HepG2 (cell line): ENCODE data around the gene TNFAIP2. TPM values are rescaled to one million over a fixed set of nuclear protein-coding genes. Genes with fewer than 3 reads are reported as not detected.

Experiments used
- ATAC-seq: fragments of 200-7000 bp; cut with Tn5 transposase; 3 replicates; pipeline ENCODE4 v1.9.1; 2020; ENCODE audit warnings: mild to moderate bottlenecking, moderate library complexity
- BruUV-seq: library from RNA; stranded (reverse); fragments of 400-500 nt; replicated peaks from 2 replicates; lab custom pipeline; 2021; lab: Mats Ljungman, UMichigan
- CTCF ChIA-PET: fragments of 300-600 bp; formaldehyde crosslinking; extraction: SDS; loops from one replicate; lab custom pipeline; 2021; ENCODE audit warnings: low total read pairs, inconsistent platforms, low intra/inter-chr PET ratio; lab: Yijun Ruan, JAX
- POLR2A ChIA-PET: fragments of 350-600 bp; sonication (Branson Sonifier 250); formaldehyde crosslinking; loops from one replicate; lab custom pipeline; 2020; ENCODE audit warnings: antibody characterized with exemption, inconsistent platforms; lab: Yijun Ruan, JAX
- DNase-seq: peaks from one replicate; pipeline ENCODE4 v3.0.0-alpha.2; 2015; ENCODE audit warnings: low spot score
- FAIRE-seq: peaks from 3 replicates; lab custom pipeline; 2011; peaks lifted over from hg19 to GRCh38; lab: Jason Lieb, UNC
- H2AFZ ChIP-seq: one replicate; pipeline ENCODE4 v1.6.1; 2011; ENCODE audit warnings: low read length, inconsistent platforms
- H3K27ac ChIP-seq: fragments of 300-600 bp; 3 replicates; pipeline ENCODE4 v1.8.0; 2011; ENCODE audit warnings: mixed run types, mild to moderate bottlenecking, mixed read lengths, low read length, inconsistent platforms; ENCODE audit not compliant: insufficient read depth; ENCODE audit errors: extremely low read length
- H3K27me3 ChIP-seq, 2 experiments: fragments of 200-600 bp in 1 of 2; 2 replicates in 1 of 2; 3 replicates in 1 of 2; pipeline versions ENCODE4 v1.6.0 to v1.8.0; 2011; ENCODE audit warnings: low read length in 2 of 2, mild to moderate bottlenecking in 2 of 2, moderate library complexity in 2 of 2, inconsistent platforms in 1 of 2; ENCODE audit not compliant: insufficient read depth in 2 of 2, control insufficient read depth in 1 of 2
- H3K36me3 ChIP-seq, 2 experiments: fragments of 200-600 bp in 1 of 2; replicated peaks in 1 of 2; 2 replicates in 1 of 2; 3 replicates in 1 of 2; pipeline versions ENCODE4 v1.5.1 to v1.8.0; 2011; ENCODE audit warnings: low read length in 2 of 2, inconsistent platforms in 1 of 2; ENCODE audit not compliant: insufficient read depth in 2 of 2, control insufficient read depth in 1 of 2
- H3K4me1 ChIP-seq: 2 replicates; pipeline ENCODE4 v1.5.1; 2012; ENCODE audit warnings: low read length, inconsistent platforms; ENCODE audit not compliant: insufficient read depth
- H3K4me2 ChIP-seq: 2 replicates; pipeline ENCODE4 v1.6.0; 2011; ENCODE audit warnings: low read depth, low read length, inconsistent platforms
- H3K4me3 ChIP-seq, 3 experiments: fragments of 200-600 bp in 1 of 3; sonication (generic), shearing (Covaris generic) in 1 of 3; replicated peaks in 1 of 3; 2 replicates each; pipeline ENCODE4 v1.5.1; 2011 to 2016; ENCODE audit warnings: low read length in 3 of 3, inconsistent platforms in 2 of 3, low read depth in 2 of 3, mild to moderate bottlenecking in 2 of 3, control low read depth in 1 of 3, mixed read lengths in 1 of 3; ENCODE audit not compliant: insufficient read depth in 1 of 3
- H3K79me2 ChIP-seq: one replicate; pipeline ENCODE4 v1.6.1; 2011; ENCODE audit warnings: low read length, inconsistent platforms; ENCODE audit not compliant: insufficient read depth
- H3K9ac ChIP-seq: 2 replicates; pipeline ENCODE4 v1.6.0; 2011; ENCODE audit warnings: mild to moderate bottlenecking, low read depth, low read length, inconsistent platforms; ENCODE audit not compliant: insufficient read depth
- H3K9me3 ChIP-seq: 2 replicates; pipeline ENCODE4 v1.5.1; 2012; ENCODE audit warnings: mild to moderate bottlenecking, low read length
- H4K20me1 ChIP-seq: 2 replicates; pipeline ENCODE4 v1.6.0; 2011; ENCODE audit warnings: inconsistent platforms, mild to moderate bottlenecking, low read length, moderate library complexity; ENCODE audit not compliant: insufficient read depth
- BRD4 ChIP-seq: sonication (generic); formaldehyde crosslinking; IDR thresholded peaks from 2 replicates; pipeline ENCODE4 v1.4.0; 2020; ENCODE audit warnings: missing genetic modification reagents
- FOXP1 ChIP-seq, 2 experiments: fragments of 450-650 bp in 1 of 2; IDR thresholded peaks; 2 replicates each; pipeline ENCODE4 v1.6.1; 2017 to 2018; ENCODE audit warnings: antibody characterized with exemption in 1 of 2
- HBP1 ChIP-seq: IDR thresholded peaks from 2 replicates; pipeline ENCODE4 v1.6.1; 2016; ENCODE audit warnings: low read depth, control low read depth
- KAT7 ChIP-seq: IDR thresholded peaks from 2 replicates; pipeline ENCODE4 v1.6.1; 2018; ENCODE audit warnings: borderline replicate concordance, missing compliant biosample characterization
- MEIS2 ChIP-seq: sonication (generic); formaldehyde crosslinking; IDR thresholded peaks from 2 replicates; pipeline ENCODE4 v1.9.0; 2021; ENCODE audit warnings: mild to moderate bottlenecking, missing genetic modification reagents
- PAXIP1 ChIP-seq: sonication (generic); formaldehyde crosslinking; conservative IDR thresholded peaks from 2 replicates; pipeline ENCODE4 v1.4.0; 2020; ENCODE audit warnings: mild to moderate bottlenecking, missing genetic modification reagents, moderate library complexity
- TAF1 ChIP-seq: sonication (generic); formaldehyde crosslinking; IDR thresholded peaks from 2 replicates; pipeline ENCODE4 v1.4.0; 2020; ENCODE audit warnings: missing genetic modification reagents
- ZNF253 ChIP-seq: sonication (generic); formaldehyde crosslinking; IDR thresholded peaks from 2 replicates; pipeline ENCODE4 v1.8.0; 2022; ENCODE audit warnings: mild to moderate bottlenecking, missing genetic modification reagents, borderline replicate concordance
- ZNF441 ChIP-seq: sonication (generic); formaldehyde crosslinking; IDR thresholded peaks from 2 replicates; pipeline ENCODE4 v1.7.0; 2021; ENCODE audit warnings: missing genetic modification reagents, borderline replicate concordance
- WGBS: methylation state at CpG from one replicate; pipeline ENCODE4 v1.1.6; 2017; ENCODE audit warnings: low lambda C conversion rate; 5-methylcytosine and 5-hydroxymethylcytosine counted together
- in situ Hi-C: cut with HindIII; loops from 2 replicates; pipeline ENCODE4 v1.10.0; 2017; ENCODE audit warnings: low pct_unique_long_range_greater_than_20kb; ENCODE audit not compliant: extremely low pct_ligation_motif_present
- intact Hi-C: fragments of 100-400 bp; cut with micrococcal nuclease; formaldehyde crosslinking; loops from one replicate; pipeline ENCODE4 v1.10.0; 2022; ENCODE audit not compliant: unreplicated experiment
- polyA plus RNA-seq, 8 experiments: library from polyadenylated mRNA; depleted of rRNA in 3 of 8; stranded (reverse) in 7 of 8; unstranded in 1 of 8; fragments of >200 nt; fragmentation: Illumina TruSeq in 4 of 8; extraction: Trizol in 4 of 8; gene quantifications; 2 replicates each; pipeline versions ENCODE4 v1.2.1 to v1.2.3, GENCODE V29; 2011 to 2016; ENCODE audit warnings: low read depth in 4 of 8, missing spikeins in 1 of 8, mixed read lengths in 1 of 8; ENCODE audit not compliant: insufficient read depth in 1 of 8
- total RNA-seq, 5 experiments: library from RNA; depleted of rRNA; stranded (reverse); fragments of >200 nt; fragmentation: Illumina TruSeq; extraction: Trizol; gene quantifications; 2 replicates each; pipeline ENCODE4 v1.2.3, GENCODE V29; 2016; ENCODE audit warnings: low read depth in 1 of 5

The TNFAIP2 gene
- total and polyA plus RNA-seq, 2 of the 13 experiments (the other 11 are each of a cell fraction or from before 2014, with no cell fraction given) = 0.46 to 1.5 TPM

GRCh38 chr14:103087343-103087835 lies 35.9 kb upstream of the TNFAIP2 start (continued):
- TF ChIP-seq PAXIP1 (CRISPR knock-in tag) (peak; percentile 70), MEIS2 (CRISPR knock-in tag) (peak; percentile 40; the same call in 1 of the 2 replicates), KAT7 (CRISPR knock-in tag) (no peak), BRD4 (0 out of 2 replicates have a peak, but pooled peaks have one; percentile 44), ZNF253 (CRISPR knock-in tag) (no peak)

- no peaks in the 10 kb centered on the region for H3K9me3 ChIP-seq
- TF ChIP-seq FOXP1 (IDR thresholded peaks at IDR 0.05) = no peak
- no peak for TF ChIP-seq FOXP1 (CRISPR knock-in tag; IDR thresholded peaks at IDR 0.05)
- TF ChIP-seq TAF1 (CRISPR knock-in tag) = no peak
- TF ChIP-seq ZNF253 (CRISPR knock-in tag) = no peak
- TF ChIP-seq HBP1 (CRISPR knock-in tag) = no peak
- TF ChIP-seq ZNF441 (CRISPR knock-in tag) = no peak
- whole genome bisulfite sequencing = 73% methylated on average over 6 of the region's 6 CpGs
- H3K4me1 ChIP-seq = peaks cover 97% of the 10 kb centered on the region
- DNase-seq (no peak), ATAC-seq (no peak), FAIRE-seq (no peak)
- H3K36me3 ChIP-seq = no peaks in the 10 kb centered on the region
- no TSS peak for BruUV-seq
- H3K4me2 ChIP-seq = peak overlapping the region; percentile 51; the same call in 1 of the 2 replicates
- in situ Hi-C loops (no loop called here), intact Hi-C loops (no loop called here)
- POLR2A ChIA-PET = no interaction called here
- H3K27ac ChIP-seq = no peak overlapping the region
- H2AFZ ChIP-seq = no peak overlapping the region
- no peaks in the 10 kb centered on the region for H3K79me2 ChIP-seq
- no peaks in the 10 kb centered on the region for H4K20me1 ChIP-seq
- no peak overlapping the region for H3K9ac ChIP-seq
- no peak overlapping the region for H3K4me3 ChIP-seq
- peaks cover 0 to 16% of the 10 kb centered on the region in 2 experiments; a peak in 4 of 5 replicates for H3K27me3 ChIP-seq
- CTCF ChIA-PET = no interaction called here
Observed at GRCh38 chr14:103088921-103089320, 34.3 kb upstream of the TNFAIP2 start.
